ENCODE data around the gene URB2.

Gene URB2

GRCh38 chr1:229645324-229645993, 19.4 kb downstream of the URB2 start:
- DNase-seq (ENCODE audit: low spot score) = no peak

- no peak for DNase-seq (ENCODE audit: low spot score)
Observed at GRCh38 chr1:229648406-229648805, 22.4 kb downstream of the URB2 start.

GRCh38 chr1:229650045-229650444, 24.0 kb downstream of the URB2 start:
- no peak for DNase-seq (ENCODE audit: low spot score)

DNA sequence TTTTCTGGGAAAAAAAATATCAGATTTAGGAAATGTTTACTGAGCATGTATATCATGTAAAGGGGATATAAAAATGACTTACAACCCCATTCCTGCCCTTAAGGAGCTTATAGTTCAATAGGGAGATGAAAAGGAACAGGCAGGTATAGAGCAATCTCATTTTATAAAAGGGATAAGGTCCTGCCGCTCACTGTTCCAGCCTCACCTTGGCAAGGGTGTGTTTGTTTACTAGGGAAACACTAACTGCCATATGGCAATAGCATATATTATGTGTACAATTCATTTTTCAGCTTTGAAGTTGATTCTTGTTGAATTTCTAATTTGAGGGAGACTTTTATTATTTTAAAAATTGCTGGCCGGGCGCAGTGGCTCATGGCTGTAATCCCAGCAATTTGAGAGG, 25.5 kb downstream of the URB2 start:
- DNase-seq (ENCODE audit: low spot score) = no peak

DNA sequence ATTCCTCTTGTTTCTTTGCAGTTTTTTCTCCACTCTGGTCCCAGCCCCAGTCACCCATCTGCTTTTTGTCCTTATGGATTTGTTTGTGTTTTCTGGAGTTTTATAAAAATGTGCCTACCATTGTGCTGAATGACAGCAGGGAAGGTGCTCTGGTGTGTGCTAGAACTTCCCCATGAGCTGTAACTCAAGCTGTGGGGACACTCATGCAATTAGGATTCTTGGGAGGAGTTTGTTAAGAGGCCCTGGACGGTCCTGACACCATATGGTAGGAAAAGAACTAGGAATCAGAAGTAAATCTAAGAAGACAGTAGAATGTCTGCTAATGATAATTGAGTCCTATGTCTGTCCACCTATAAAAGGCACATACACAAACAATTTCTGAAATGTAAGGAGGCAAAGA, 27.4 kb downstream of the URB2 start:
- no peak for DNase-seq (ENCODE audit: low spot score)

- DNase-seq (ENCODE audit: low spot score) = no peak
Observed at GRCh38 chr1:229655781-229656180, 29.7 kb downstream of the URB2 start.

DNA sequence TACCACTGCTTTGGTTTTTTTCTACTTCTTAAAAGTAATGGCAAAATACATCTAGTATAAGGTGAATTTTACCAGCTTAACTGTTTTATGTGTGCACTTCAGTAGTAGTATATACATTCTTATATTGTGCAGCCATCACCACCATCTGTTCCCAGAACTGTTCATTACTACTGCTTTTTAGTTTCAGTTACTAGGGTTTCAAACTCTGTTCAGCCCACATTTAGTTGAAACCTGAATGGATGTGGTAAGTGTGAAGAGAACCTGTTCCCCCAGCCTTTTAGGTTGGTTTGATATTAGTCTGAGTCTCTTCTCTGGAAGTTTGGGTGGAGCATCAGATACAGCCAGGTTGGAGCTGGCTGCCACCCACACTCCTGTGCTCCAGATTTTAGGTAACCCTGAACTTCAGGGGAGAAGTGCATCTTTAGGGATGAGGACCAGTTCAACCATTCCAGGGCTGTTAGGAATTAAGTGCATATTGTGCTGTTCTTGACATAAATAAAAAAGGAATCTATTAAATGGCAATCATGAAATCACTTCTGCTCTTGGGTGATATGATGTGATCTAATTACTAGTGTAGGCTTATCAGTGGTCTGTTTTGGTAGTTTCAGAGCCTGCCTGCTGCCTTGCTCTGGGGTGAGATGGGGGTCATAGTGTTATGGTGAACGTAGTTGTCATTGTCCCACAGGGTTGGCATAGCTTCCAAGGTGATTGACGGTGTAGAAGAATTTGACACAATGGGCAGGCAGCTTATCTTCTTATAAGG, 32.1 kb downstream of the URB2 start:
- DNase-seq (ENCODE audit: low spot score) = peak; percentile 12

GRCh38 chr1:229661022-229661877, 35.2 kb downstream of the URB2 start:
- DNase-seq (ENCODE audit: low spot score) = peak; percentile 57

DNA sequence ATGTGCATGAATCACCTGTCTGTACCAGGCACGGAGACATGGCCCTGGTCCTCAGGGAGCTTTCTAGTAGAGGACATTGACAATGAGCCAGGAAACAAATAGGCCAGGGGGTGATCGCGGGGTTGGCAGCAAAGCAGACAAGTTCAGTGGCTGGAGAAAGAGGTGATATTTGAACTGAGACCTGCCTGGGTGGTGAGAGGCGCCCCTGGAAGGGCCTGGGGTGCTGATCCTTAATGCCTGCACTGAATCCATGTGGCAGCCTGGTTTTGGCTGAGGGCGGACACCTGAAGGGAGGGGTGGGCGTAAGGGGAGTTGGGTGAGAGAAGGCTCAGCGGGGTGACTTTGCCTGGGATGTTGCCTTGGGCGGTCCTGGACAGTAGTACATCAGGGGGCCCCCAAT, 35.9 kb downstream of the URB2 start:
- no peak for DNase-seq (ENCODE audit: low spot score)

GRCh38 chr1:229664133-229664689, 38.2 kb downstream of the URB2 start:
- peak; percentile 87 for DNase-seq (ENCODE audit: low spot score)

- no peak for DNase-seq (ENCODE audit: low spot score)
Observed at GRCh38 chr1:229665912-229666558, 40.0 kb downstream of the URB2 start.

DNA sequence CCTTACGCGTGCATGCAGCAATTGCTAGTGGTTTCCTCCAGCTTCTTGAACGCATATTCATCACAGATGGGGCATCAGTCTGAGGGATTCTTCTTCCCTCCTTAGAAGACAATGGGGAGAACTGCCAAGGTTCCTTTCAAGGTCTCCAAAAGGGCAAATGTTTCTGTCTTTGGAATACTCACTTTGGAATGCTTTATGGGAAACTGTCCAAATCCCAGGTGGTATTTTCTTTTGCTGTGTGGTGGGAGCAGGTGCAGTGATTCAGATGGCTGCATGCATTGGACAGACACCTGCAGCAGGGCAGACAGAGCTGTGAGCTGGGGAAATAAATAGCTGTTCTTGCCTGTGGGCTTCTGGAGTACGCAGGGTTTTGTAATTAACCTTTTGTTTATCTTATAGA, 40.5 kb downstream of the URB2 start:
- no peak for DNase-seq (ENCODE audit: low spot score)

DNA sequence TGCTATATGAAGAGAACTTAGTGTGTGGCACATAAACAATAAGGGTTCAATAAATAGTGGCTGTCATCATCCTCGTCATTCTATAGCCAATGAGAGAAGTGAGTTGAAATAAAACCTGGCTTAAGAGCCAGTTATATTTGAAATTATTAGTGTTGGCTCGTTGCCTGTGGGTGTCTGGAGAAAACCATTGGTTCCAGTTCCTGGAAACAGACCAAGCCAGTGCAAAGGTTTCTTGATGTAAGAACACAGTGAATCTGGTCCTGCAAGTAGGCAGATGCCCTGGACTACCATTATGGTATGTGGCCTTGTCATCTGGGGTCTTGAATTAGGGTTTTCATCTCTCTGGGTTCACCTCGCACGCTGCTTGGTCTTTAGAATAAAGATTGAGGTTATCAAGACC, 43.3 kb downstream of the URB2 start:
- DNase-seq (ENCODE audit: low spot score) = no peak

GRCh38 chr1:229671310-229671709, 45.3 kb downstream of the URB2 start:
- no peak for DNase-seq (ENCODE audit: low spot score)

DNA sequence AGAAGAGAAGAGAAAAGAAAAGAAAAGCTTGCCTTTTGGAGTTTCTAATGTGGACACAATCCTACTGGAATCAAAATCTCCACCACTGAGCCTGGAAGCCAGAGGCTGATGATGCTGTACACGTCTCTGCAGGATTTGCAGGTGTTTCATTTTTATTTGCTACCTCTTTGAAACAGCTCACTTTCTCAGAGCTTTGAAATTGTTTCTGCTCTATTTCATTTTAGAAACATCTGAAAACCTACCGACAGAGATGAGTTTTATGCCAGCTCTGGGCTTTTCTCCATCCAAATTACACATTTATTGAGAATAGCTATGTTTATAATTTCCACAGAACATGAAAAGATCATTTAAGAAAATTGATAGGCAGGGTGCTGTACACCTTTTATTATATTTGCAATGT, 46.2 kb downstream of the URB2 start:
- no peak for DNase-seq (ENCODE audit: low spot score)

DNA sequence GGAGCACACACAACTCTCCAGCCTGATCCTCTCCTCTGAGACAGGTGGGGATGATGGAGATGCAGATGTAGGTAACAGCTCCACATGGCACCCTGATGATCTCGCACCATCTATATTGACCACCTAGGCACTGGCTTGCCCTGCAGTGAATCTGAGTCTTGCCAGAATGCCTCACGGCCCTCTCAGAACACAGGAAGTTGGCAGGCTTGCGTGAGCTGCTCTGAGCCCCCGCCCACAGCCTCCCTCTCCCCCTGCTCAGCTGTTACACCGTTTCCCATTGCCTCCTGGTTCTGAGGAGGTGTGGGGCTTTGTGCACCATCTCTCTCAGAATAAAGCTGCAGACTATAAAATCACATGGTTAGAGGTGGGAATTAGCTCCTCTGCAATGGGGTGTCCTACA, 48.0 kb downstream of the URB2 start:
- DNase-seq (ENCODE audit: low spot score) = no peak

GRCh38 chr1:229675396-229675795, 49.3 kb downstream of the URB2 start:
- DNase-seq (ENCODE audit: low spot score) = no peak

- DNase-seq (ENCODE audit: low spot score) = no peak
Observed at GRCh38 chr1:229685149-229685548, 59.1 kb downstream of the URB2 start.

DNA sequence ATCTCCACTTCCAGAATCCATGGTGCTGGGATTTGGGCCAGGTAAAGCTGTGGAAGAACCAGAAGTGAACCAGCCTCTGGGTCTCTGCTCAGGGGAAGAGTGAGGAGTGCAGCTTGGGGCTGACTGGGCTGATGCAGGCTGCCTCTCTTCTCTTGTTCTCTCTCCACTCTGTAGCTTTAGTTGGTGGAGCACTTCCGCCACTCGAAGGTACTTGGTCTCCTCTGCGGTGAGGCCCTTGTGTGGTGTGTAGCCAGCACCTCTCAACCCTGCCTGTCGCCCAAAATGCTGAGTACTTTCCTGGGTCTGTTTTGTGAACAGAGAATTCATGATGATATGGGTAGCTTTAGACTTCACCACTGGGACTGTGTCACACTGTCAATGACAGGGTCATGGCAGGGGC, 63.2 kb downstream of the URB2 start:
- DNase-seq (ENCODE audit: low spot score) = no peak

DNA sequence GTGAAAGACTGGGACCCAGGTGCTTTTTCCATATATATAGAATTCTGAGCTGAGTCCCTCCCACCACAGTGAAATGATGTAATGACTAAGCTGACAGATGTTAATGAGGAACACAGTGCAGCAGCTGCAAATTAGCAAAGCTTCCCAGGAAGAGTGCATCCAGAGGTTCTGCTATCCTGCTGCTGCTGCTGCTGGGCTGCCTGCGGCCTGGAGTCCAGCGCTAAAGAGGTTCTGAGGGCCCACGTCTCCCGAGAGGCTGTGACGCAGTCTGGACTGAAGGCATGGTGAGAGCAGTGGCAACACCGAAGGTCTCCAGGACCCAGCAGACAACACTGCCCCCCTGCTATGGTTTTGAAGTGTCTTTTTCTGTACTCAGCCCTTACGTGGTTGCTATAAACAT, 63.9 kb downstream of the URB2 start:
- no peak for DNase-seq (ENCODE audit: low spot score)

DNA sequence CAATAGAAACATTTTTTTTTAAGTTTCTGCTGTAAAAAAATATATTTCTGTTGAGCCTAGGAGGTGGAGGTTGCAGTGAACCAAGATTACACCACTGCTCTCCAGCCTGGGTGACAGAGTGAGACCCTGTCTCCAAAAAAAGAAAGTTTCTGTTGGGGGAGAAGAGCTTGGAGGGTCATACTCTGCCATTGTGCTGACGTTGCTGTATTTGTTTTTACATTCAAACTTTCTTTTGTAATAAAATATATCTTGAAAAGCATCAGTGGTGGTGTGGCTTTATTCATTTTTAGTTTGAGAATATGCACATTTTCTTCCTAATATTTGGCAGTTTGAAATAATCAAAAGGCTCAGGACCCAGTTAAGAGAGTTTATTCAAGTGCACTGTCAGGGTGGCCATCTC, 64.6 kb downstream of the URB2 start:
- no peak for DNase-seq (ENCODE audit: low spot score)

DNA sequence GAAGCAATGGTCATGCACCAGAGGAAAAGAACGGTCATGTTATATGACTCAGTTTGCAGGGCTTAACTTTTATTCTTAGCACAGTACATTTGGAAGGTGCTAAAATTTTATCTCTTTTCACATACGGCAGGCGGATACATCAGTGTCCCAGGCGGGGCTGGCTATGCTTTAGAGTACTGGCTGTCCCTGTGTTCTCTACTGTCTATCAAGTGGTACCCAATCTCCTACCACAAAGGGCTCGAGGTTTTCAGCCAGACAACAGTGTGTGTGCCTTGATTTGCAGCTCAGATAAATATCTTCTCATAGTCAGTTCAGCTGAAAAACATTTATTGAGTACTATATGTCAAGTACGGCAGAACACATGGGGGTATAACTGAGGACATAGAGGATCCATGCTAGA, 65.3 kb downstream of the URB2 start:
- DNase-seq (ENCODE audit: low spot score) = no peak

Data from activated CD4-positive, alpha-beta T cell treated with anti-CD3 and anti-CD28 coated beads, Interleukin-2, Interleukin-4, amounts not matched to agents 100 ng/mL and 50 ng/mL, durations not matched to agents 16 hours and 8 hours (primary cell).